ENCODE measurements around the gene TUBGCP3. TPM values are rescaled to one million over a fixed set of nuclear protein-coding genes. Genes with fewer than 3 reads are reported as not detected.

Gene TUBGCP3
- total RNA-seq, 2 donors from 2014 or later, result 31.0 to 32.9 TPM

- Histone ChIP-seq H3K4me3 (no peak overlapping the region), H3K9me3 (peaks cover 4% of the 10 kb centered on the region), H3K27me3 (replicated peaks; ENCODE audit: insufficient read depth) (no peaks in the 10 kb centered on the region), H3K36me3 (no peaks in the 10 kb centered on the region), H3K4me1 (ENCODE audit: control insufficient read depth in 1 of 2, low read depth in 2 of 2) (no peaks in the 10 kb centered on the region), H3K27ac (no peak overlapping the region)
- no peak for TF ChIP-seq CTCF (IDR thresholded peaks at IDR 0.05)
- no peak for DNase-seq (ENCODE audit: low spot score)
- no peak for ATAC-seq (ENCODE audit: insufficient number of reproducible peaks, low FRiP score, low read depth)
These were observed 132.4 kb downstream of the TUBGCP3 start for GRCh38 chr13:112455476-112456059.

- no peak for TF ChIP-seq CTCF (IDR thresholded peaks at IDR 0.05)
- H3K4me1 ChIP-seq (ENCODE audit: control insufficient read depth in 1 of 2, low read depth in 2 of 2), result no peaks in the 10 kb centered on the region
- H3K36me3 ChIP-seq, result no peaks in the 10 kb centered on the region
- no peaks in the 10 kb centered on the region for H3K27me3 ChIP-seq (replicated peaks; ENCODE audit: insufficient read depth)
- no peak overlapping the region for H3K27ac ChIP-seq
- ATAC-seq (ENCODE audit: insufficient number of reproducible peaks, low FRiP score, low read depth), result no peak
- H3K4me3 ChIP-seq, result no peak overlapping the region
- DNase-seq (ENCODE audit: low spot score), result no peak
- H3K9me3 ChIP-seq, result peaks cover 2% of the 10 kb centered on the region
These were observed 133.2 kb downstream of the TUBGCP3 start for GRCh38 chr13:112454648-112455334.

GRCh38 chr13:112453874-112454647, 133.9 kb downstream of the TUBGCP3 start:
- H3K27me3 ChIP-seq (replicated peaks; ENCODE audit: insufficient read depth), result no peaks in the 10 kb centered on the region
- H3K27ac ChIP-seq, result no peak overlapping the region
- TF ChIP-seq CTCF (IDR thresholded peaks at IDR 0.05), result no peak
- H3K4me3 ChIP-seq, result no peak overlapping the region
- H3K9me3 ChIP-seq, result no peaks in the 10 kb centered on the region
- ATAC-seq (ENCODE audit: insufficient number of reproducible peaks, low FRiP score, low read depth) (no peak), DNase-seq (ENCODE audit: low spot score) (no peak)
- H3K4me1 ChIP-seq (ENCODE audit: control insufficient read depth in 1 of 2, low read depth in 2 of 2), result no peaks in the 10 kb centered on the region
- H3K36me3 ChIP-seq, result no peaks in the 10 kb centered on the region

- no peaks in the 10 kb centered on the region for H3K27me3 ChIP-seq (replicated peaks; ENCODE audit: insufficient read depth)
- H3K4me3 ChIP-seq, result no peak overlapping the region
- H3K4me1 ChIP-seq (ENCODE audit: control insufficient read depth in 1 of 2, low read depth in 2 of 2), result no peaks in the 10 kb centered on the region
- TF ChIP-seq CTCF (IDR thresholded peaks at IDR 0.05), result no peak
- DNase-seq (ENCODE audit: low spot score) (no peak), ATAC-seq (ENCODE audit: insufficient number of reproducible peaks, low FRiP score, low read depth) (no peak)
- no peak overlapping the region for H3K27ac ChIP-seq
- H3K36me3 ChIP-seq, result no peaks in the 10 kb centered on the region
- H3K9me3 ChIP-seq, result no peaks in the 10 kb centered on the region
These were observed 134.6 kb downstream of the TUBGCP3 start for GRCh38 chr13:112453207-112453829.
